GM18505 (cell line): Measurements from ENCODE around the gene HOXB4.

ENCODE experiments used
- ATAC-seq: cut with Tn5 transposase; IDR thresholded peaks from one replicate; pipeline ENCODE4 v1.9.1; 2021; ENCODE audit not compliant: unreplicated experiment
- POLR2A ChIP-seq: IDR thresholded peaks from 4 replicates; pipeline ENCODE4 v1.6.1; 2011; ENCODE audit warnings: borderline replicate concordance; ENCODE audit not compliant: insufficient read depth, insufficient read length; ENCODE audit errors: extremely low read depth

HOXB4 gene

GRCh38 chr17:48582750-48583069, 4.6 kb upstream of the HOXB4 start:
- no peak for TF ChIP-seq POLR2A
- no peak for ATAC-seq

GRCh38 chr17:48579760-48580554, 1.8 kb upstream of the HOXB4 start:
- no peak for TF ChIP-seq POLR2A
- ATAC-seq = no peak

- no peak for ATAC-seq
- no peak for TF ChIP-seq POLR2A
Observed at GRCh38 chr17:48579471-48579759, 1.3 kb upstream of the HOXB4 start.

- peak; percentile 21 for ATAC-seq
- TF ChIP-seq POLR2A = peak; percentile 35
Observed at GRCh38 chr17:48578616-48579470, 693 bp upstream of the HOXB4 start.

- no peak for TF ChIP-seq POLR2A
- ATAC-seq = peak; percentile 15
Observed at GRCh38 chr17:48577330-48577945, 712 bp downstream of the HOXB4 start.

- no peak for TF ChIP-seq POLR2A
- no peak for ATAC-seq
Observed at GRCh38 chr17:48576479-48577309, 1.5 kb downstream of the HOXB4 start.

GRCh38 chr17:48575673-48576478, 2.3 kb downstream of the HOXB4 start:
- TF ChIP-seq POLR2A = no peak
- no peak for ATAC-seq

GRCh38 chr17:48575066-48575582, 3.0 kb downstream of the HOXB4 start:
- no peak for TF ChIP-seq POLR2A
- no peak for ATAC-seq

- no peak for TF ChIP-seq POLR2A
- no peak for ATAC-seq
Observed at GRCh38 chr17:48574505-48575065, 3.6 kb downstream of the HOXB4 start.

GRCh38 chr17:48571826-48572417, 6.2 kb downstream of the HOXB4 start:
- no peak for TF ChIP-seq POLR2A
- no peak for ATAC-seq

- TF ChIP-seq POLR2A = no peak
- ATAC-seq = no peak
Observed at GRCh38 chr17:48571024-48571818, 6.9 kb downstream of the HOXB4 start.

- no peak for TF ChIP-seq POLR2A
- no peak for ATAC-seq
Observed at GRCh38 chr17:48570325-48571023, 7.7 kb downstream of the HOXB4 start.
